Measurements from ENCODE around the gene MYO7A.

Gene MYO7A

DNA sequence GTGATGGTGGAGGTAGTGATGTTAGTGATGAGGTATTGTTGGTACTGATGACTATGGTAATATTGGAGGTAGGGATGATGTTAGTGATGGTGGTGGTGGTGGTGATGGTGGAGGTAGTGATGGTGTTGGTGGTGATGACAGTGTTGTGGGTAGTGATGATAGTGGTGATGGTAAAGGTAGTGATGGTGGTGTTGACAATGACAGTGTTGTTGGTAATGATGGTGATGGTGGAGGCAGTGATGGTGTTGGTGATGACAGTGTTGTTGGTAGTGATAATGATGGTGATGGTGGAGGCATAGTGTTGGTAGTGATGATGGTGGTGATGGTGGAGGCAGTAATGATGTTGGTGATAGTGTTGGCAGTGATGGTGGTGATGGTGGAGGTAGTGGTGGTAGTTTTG lies 65.1 kb downstream of the MYO7A start:
- Histone ChIP-seq H3K9me3 (ENCODE audit: control insufficient read depth, low read length) (no peaks in the 10 kb centered on the region), H3K27ac (no peak overlapping the region), H3K9ac (no peak overlapping the region), H3K4me1 (no peaks in the 10 kb centered on the region), H3K27me3 (ENCODE audit: control insufficient read depth, insufficient read depth, low read length) (no peaks in the 10 kb centered on the region), H3K4me2 (ENCODE audit: low read length) (no peak overlapping the region), H3K79me2 (no peaks in the 10 kb centered on the region), H3K4me3 (ENCODE audit: low read depth, low read length) (no peak overlapping the region), H2AFZ (no peak overlapping the region), H3K36me3 (ENCODE audit: control insufficient read depth, insufficient read depth, low read length) (no peaks in the 10 kb centered on the region)
- TF ChIP-seq, protein P1, sequence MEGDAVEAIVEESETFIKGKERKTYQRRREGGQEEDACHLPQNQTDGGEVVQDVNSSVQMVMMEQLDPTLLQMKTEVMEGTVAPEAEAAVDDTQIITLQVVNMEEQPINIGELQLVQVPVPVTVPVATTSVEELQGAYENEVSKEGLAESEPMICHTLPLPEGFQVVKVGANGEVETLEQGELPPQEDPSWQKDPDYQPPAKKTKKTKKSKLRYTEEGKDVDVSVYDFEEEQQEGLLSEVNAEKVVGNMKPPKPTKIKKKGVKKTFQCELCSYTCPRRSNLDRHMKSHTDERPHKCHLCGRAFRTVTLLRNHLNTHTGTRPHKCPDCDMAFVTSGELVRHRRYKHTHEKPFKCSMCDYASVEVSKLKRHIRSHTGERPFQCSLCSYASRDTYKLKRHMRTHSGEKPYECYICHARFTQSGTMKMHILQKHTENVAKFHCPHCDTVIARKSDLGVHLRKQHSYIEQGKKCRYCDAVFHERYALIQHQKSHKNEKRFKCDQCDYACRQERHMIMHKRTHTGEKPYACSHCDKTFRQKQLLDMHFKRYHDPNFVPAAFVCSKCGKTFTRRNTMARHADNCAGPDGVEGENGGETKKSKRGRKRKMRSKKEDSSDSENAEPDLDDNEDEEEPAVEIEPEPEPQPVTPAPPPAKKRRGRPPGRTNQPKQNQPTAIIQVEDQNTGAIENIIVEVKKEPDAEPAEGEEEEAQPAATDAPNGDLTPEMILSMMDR (IDR thresholded peaks at IDR 0.05): no peak

DNA sequence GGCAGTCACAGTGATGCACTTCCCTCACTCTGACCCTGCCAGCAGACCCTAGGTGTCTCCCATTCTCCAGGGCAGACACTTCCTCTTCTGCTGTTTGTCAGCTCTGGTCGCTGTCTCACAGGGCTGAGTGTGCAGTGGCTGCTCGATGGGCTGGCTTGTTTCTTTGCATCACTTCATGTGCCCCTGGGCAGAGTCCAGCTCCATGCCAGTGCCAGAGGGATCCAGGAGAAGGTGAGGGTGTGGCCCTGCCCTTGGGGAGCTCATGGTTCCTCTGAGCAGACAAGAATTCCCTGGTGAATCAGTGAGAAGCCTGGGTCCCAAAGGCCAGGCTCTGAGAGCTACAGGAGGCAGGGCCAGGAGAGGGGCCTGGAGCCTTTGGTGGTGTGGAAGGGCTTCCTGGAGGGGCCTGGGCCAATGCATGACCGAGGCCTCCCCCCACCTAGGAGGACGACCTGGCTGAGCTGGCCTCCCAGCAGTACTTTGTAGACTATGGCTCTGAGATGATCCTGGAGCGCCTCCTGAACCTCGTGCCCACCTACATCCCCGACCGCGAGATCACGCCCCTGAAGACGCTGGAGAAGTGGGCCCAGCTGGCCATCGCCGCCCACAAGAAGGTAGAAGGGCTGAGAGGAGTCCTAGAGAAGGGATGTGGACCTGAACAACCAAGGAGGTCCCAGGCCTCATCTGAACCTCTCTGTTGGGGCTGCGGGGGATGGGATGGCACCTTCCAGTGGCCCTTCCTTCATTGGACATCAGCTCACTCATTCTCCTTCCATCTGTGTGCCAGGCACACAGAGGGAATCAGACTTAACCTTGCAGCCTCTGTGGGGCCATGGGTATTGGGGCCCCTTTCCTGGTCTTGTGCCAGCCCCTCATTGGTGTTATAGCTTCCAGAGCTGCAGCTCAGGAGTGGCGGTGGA lies 66.1 kb downstream of the MYO7A start:
- H3K4me3 ChIP-seq (ENCODE audit: low read depth, low read length): no peak overlapping the region
- no peak overlapping the region for H2AFZ ChIP-seq
- H3K27me3 ChIP-seq (ENCODE audit: control insufficient read depth, insufficient read depth, low read length): no peaks in the 10 kb centered on the region
- no peak overlapping the region for H3K27ac ChIP-seq
- no peaks in the 10 kb centered on the region for H3K79me2 ChIP-seq
- H3K36me3 ChIP-seq (ENCODE audit: control insufficient read depth, insufficient read depth, low read length): no peaks in the 10 kb centered on the region
- H3K9ac ChIP-seq: no peak overlapping the region
- TF ChIP-seq, protein P1 (IDR thresholded peaks at IDR 0.05): no peak
- no peak overlapping the region for H3K4me2 ChIP-seq (ENCODE audit: low read length)
- H3K4me1 ChIP-seq: no peaks in the 10 kb centered on the region
- no peaks in the 10 kb centered on the region for H3K9me3 ChIP-seq (ENCODE audit: control insufficient read depth, low read length)

DNA sequence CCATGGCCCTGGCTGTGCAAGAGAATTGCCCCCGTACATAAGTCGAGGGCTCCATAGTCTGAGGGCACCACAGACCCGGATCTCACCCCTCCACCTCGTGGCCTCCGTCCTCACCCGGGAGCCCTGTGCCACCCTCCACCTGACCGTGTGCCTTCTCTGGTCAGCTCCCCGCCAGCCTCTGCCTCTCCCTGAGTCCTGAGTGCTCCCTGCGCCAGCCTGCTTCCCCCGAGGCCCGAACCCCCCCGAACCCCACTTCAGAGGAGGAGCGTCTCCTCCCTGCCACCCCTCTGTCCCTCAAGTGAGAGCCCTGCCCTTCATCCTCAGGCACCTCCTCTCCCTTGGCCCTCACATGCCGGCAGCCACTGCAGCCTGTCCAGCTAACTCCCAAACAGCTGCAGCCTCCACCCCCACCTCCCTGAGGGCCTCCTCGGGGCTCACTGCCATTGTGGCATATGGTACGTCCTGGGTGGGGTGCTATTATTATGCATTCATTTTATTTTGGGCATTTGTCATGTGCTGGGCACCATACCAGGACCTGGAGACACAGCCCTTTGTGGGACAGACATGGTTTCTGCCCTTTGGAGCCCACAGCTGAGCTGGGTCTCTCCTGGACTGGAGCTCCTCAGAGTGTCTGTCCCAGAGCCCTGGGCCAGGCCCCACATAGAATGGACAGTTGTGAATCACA lies 67.2 kb downstream of the MYO7A start:
- no peak overlapping the region for H3K27ac ChIP-seq
- TF ChIP-seq, protein P1 (IDR thresholded peaks at IDR 0.05): no peak
- H3K27me3 ChIP-seq (ENCODE audit: control insufficient read depth, insufficient read depth, low read length): no peaks in the 10 kb centered on the region
- no peaks in the 10 kb centered on the region for H3K4me1 ChIP-seq
- H2AFZ ChIP-seq: no peak overlapping the region
- H3K4me2 ChIP-seq (ENCODE audit: low read length): no peak overlapping the region
- H3K9ac ChIP-seq: no peak overlapping the region
- no peaks in the 10 kb centered on the region for H3K36me3 ChIP-seq (ENCODE audit: control insufficient read depth, insufficient read depth, low read length)
- no peak overlapping the region for H3K4me3 ChIP-seq (ENCODE audit: low read depth, low read length)
- no peaks in the 10 kb centered on the region for H3K9me3 ChIP-seq (ENCODE audit: control insufficient read depth, low read length)
- no peaks in the 10 kb centered on the region for H3K79me2 ChIP-seq

DNA sequence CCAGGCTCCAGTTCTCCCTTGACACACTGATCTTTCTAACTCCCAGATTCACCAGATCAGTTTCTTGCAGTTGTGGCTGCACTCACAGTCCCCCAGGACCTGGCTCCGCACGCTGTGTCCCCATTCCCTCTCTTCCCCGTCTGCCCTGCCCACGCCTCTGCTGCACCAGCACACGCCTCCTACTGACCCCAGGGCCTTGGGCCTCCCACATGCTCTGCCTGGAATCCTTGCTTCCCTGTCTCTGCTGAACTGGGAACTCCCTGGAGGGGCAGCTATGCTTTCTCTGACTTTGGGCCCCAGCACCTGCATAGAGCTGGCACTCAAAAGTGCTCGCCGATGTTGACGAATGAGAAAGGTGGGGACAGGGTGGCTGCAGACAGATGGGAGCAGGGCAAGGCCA lies 68.9 kb downstream of the MYO7A start:
- no peaks in the 10 kb centered on the region for H3K4me1 ChIP-seq
- TF ChIP-seq, protein P1 (IDR thresholded peaks at IDR 0.05): no peak
- no peaks in the 10 kb centered on the region for H3K27me3 ChIP-seq (ENCODE audit: control insufficient read depth, insufficient read depth, low read length)
- H3K4me2 ChIP-seq (ENCODE audit: low read length): no peak overlapping the region
- H3K79me2 ChIP-seq: no peaks in the 10 kb centered on the region
- no peak overlapping the region for H3K9ac ChIP-seq
- H3K36me3 ChIP-seq (ENCODE audit: control insufficient read depth, insufficient read depth, low read length): no peaks in the 10 kb centered on the region
- no peak overlapping the region for H2AFZ ChIP-seq
- H3K4me3 ChIP-seq (ENCODE audit: low read depth, low read length): no peak overlapping the region
- H3K9me3 ChIP-seq (ENCODE audit: control insufficient read depth, low read length): no peaks in the 10 kb centered on the region
- no peak overlapping the region for H3K27ac ChIP-seq

All from parathyroid adenoma (tissue), 2 donors.